Lower lobe of right lung (tissue), 2 donors: ENCODE results near the gene IGIP. TPM values are rescaled to one million over a fixed set of nuclear protein-coding genes. Genes with fewer than 3 reads are reported as not detected.
"Not testable (repeated sequence)": the region's sequence is repeated elsewhere in the genome, so short reads cannot be mapped to it uniquely, and the experiment has no call there.

Experiments
- ATAC-seq, 2 donors: fragments of 200-7000 bp; cut with Tn5 transposase; one replicate each; pipeline ENCODE4 v1.9.1; 2020 to 2022; ENCODE audit warnings: mild to moderate bottlenecking in 2 of 2, moderate library complexity in 2 of 2
- DNase-seq: peaks from one replicate; pipeline ENCODE4 v3.0.0-alpha.2; 2020
- H3K27ac ChIP-seq: fragments of 200-600 bp; one replicate; pipeline ENCODE4 v1.8.0; 2022
- H3K27me3 ChIP-seq: fragments of 200-600 bp; one replicate; pipeline ENCODE4 v1.8.0; 2022; ENCODE audit warnings: low read depth
- H3K36me3 ChIP-seq: fragments of 200-600 bp; one replicate; pipeline ENCODE4 v1.8.0; 2022; ENCODE audit warnings: mild to moderate bottlenecking
- H3K4me1 ChIP-seq: fragments of 200-600 bp; one replicate; pipeline ENCODE4 v1.8.0; 2022
- H3K4me3 ChIP-seq: fragments of 200-600 bp; one replicate; pipeline ENCODE4 v1.8.0; 2022; ENCODE audit warnings: mild to moderate bottlenecking
- H3K9me3 ChIP-seq: fragments of 200-600 bp; one replicate; pipeline ENCODE4 v1.8.0; 2022
- intact Hi-C: fragments of 100-400 bp; cut with DNase I; formaldehyde crosslinking; loops from one replicate; pipeline ENCODE4 v1.11.0; 2022
- total RNA-seq: library from RNA; stranded (reverse); fragmentation: NEBNext Ultra II Directional; extraction: Animal tissue kit (Norgen Biotek cat#: 25700); gene quantifications from one replicate; pipeline ENCODE4 v1.2.1, GENCODE V29; 2021
- TF ChIP-seq, protein P1 (sequence below): fragments of 200-600 bp; IDR thresholded peaks from one replicate; pipeline ENCODE4 v1.8.0; 2022; ENCODE audit warnings: antibody characterized with exemption, mild to moderate bottlenecking
- donor health status: DM: no; HTN: yes; CAD: no; lungs with severe emphysema.

Gene IGIP
- total RNA-seq, 1 donor from 2014 or later = 17.7 TPM

DNA sequence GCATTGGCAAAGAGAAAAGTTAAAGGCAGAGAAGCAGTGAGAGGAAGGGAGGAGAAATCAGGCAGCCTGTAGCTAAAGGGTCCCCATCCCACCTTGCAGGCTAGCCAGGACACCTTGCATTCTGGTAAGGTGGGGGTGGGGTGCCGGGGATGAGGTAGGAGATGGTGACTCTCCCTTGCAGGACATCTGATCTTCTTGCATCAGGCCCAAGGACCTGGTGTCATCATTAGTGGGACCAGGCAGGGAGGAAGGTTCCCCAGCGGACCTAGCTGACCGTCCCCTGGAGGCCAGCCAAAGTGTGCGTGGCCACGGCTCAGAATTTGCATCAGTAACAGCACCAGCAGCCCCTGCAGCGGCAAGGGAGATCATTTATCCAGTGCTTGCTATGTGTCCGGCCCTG is 27.5 kb downstream of the IGIP start:
- TF ChIP-seq, protein P1, sequence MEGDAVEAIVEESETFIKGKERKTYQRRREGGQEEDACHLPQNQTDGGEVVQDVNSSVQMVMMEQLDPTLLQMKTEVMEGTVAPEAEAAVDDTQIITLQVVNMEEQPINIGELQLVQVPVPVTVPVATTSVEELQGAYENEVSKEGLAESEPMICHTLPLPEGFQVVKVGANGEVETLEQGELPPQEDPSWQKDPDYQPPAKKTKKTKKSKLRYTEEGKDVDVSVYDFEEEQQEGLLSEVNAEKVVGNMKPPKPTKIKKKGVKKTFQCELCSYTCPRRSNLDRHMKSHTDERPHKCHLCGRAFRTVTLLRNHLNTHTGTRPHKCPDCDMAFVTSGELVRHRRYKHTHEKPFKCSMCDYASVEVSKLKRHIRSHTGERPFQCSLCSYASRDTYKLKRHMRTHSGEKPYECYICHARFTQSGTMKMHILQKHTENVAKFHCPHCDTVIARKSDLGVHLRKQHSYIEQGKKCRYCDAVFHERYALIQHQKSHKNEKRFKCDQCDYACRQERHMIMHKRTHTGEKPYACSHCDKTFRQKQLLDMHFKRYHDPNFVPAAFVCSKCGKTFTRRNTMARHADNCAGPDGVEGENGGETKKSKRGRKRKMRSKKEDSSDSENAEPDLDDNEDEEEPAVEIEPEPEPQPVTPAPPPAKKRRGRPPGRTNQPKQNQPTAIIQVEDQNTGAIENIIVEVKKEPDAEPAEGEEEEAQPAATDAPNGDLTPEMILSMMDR = no peak
- DNase-seq (no peak), ATAC-seq (no peak)
- Histone ChIP-seq H3K27ac (no peak overlapping the region), H3K36me3 (no peaks in the 10 kb centered on the region), H3K4me3 (no peak overlapping the region), H3K4me1 (peaks cover 47% of the 10 kb centered on the region), H3K27me3 (no peaks in the 10 kb centered on the region), H3K9me3 (no peaks in the 10 kb centered on the region)
- intact Hi-C loops = no loop called here

DNA sequence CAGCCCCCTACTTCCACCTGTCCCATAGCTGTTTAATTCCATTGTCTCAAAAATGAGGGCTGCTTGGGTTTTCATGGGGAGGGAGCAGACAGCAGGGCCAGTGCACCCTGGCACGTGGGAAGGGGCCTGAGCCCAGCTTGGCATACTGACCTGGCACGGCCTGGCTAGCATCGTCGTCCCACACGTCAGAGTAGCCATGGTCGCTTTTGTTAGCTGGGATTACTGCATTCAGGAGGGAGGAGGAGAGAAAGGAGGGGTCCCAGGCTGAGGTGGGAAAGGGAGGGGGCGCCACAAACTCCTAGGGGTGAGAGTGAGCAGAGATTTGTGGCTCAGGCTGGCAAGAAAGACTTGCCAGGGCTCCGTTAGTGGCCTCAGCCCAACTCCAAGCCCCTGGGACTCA is 28.2 kb downstream of the IGIP start:
- H3K9me3 ChIP-seq = no peaks in the 10 kb centered on the region
- no peak for ATAC-seq
- H3K27ac ChIP-seq = no peak overlapping the region
- peaks cover 47% of the 10 kb centered on the region for H3K4me1 ChIP-seq
- no peak for DNase-seq
- TF ChIP-seq, protein P1 = no peak
- H3K4me3 ChIP-seq = no peak overlapping the region
- no peaks in the 10 kb centered on the region for H3K27me3 ChIP-seq
- intact Hi-C loops = no loop called here
- H3K36me3 ChIP-seq = no peaks in the 10 kb centered on the region

DNA sequence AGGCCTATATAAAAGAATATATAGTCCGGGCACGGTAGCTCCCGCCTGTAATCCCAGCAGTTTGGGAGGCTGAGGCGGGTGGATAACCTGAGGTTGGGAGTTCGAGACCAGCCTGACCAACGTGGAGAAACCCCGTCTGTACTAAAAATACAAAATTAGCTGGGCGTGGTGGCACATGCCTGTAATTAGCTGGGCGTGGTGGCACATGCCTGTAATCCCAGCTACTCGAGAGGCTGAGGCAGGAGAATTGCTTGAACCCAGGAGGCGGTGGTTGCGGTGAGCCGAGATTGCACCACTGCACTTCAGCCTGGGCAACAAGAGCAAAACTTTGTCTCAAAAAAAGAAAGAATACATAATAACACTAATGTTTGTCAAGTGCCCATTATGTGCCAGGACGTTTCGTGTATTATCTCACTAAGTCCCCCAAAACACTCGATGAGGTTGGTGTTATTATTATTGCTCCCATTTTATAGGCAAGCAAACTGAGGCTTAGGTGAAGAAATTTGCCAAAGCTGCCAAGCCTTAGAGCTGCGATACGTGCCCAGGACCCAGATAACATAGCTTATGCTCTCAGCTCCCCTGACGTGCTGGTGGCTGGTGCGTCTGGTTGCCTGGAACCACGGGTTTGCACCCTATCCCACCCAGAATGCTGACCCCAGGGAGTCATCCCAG is 29.1 kb downstream of the IGIP start:
- DNase-seq, ATAC-seq, H3K27me3 ChIP-seq, H3K27ac ChIP-seq, H3K36me3 ChIP-seq, H3K4me3 ChIP-seq, H3K9me3 ChIP-seq: not testable (repeated sequence)
- peaks cover 47% of the 10 kb centered on the region for H3K4me1 ChIP-seq
- intact Hi-C loops = loop anchor here (5.0 kb wide), 1 partner anchor 83 kb away; no protein-coding TSS in a partner anchor

DNA sequence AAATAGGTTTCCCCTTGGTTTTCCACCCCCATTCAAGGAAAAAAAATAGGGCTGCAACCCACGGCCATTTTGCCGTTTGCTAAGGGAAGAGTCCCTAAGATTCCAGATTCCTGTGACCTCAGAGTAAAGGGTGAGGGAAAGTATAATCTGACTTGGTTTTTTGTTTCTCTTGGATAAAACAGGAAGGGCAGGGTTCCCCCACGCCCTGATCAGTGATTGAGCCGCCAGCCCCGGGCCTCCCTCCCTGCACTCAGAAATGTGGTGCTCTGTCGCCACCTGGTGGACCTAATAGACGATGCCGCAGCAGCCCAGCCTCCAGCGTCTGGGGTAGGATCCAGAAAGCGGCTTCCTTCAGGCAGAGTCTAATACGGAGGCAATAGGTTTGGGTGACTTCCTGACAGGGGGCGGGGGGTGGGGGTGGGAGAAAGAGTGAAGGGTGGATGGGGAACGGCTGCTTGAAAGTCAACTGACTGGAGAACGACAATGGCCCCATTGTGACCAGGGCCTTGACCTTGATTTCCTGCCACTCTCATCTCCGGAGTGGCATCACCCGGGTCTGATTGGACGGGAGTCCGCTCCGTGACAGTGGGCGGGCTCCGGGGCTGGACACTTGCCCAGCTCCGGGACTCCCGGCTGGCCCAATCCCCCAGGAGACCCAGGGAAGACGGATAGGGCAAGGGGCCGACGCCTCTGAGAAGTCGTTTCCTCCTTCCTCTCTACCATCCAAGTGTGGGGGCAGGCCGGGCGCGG is 31.5 kb downstream of the IGIP start:
- DNase-seq (peak; percentile 92), ATAC-seq (peak; percentile 95 to 96)
- no peaks in the 10 kb centered on the region for H3K9me3 ChIP-seq
- peaks cover 39% of the 10 kb centered on the region for H3K4me1 ChIP-seq
- intact Hi-C loops = loop anchor here (5.0 kb wide), 1 partner anchor 85 kb away; no protein-coding TSS in a partner anchor
- TF ChIP-seq, protein P1 = peak; percentile 89
- H3K4me3 ChIP-seq = peak overlapping the region; percentile 44
- no peaks in the 10 kb centered on the region for H3K36me3 ChIP-seq
- no peaks in the 10 kb centered on the region for H3K27me3 ChIP-seq
- H3K27ac ChIP-seq = peak overlapping the region; percentile 52

GRCh38 chr5:140159014-140159927 is 33.5 kb downstream of the IGIP start:
- no peaks in the 10 kb centered on the region for H3K36me3 ChIP-seq
- no peak overlapping the region for H3K27ac ChIP-seq
- H3K4me3 ChIP-seq = no peak overlapping the region
- TF ChIP-seq, protein P1 = no peak
- H3K27me3 ChIP-seq = no peaks in the 10 kb centered on the region
- no peaks in the 10 kb centered on the region for H3K9me3 ChIP-seq
- no peak for DNase-seq
- peaks cover 25% of the 10 kb centered on the region for H3K4me1 ChIP-seq
- no peak for ATAC-seq
- intact Hi-C loops = loop anchor here (5.0 kb wide), 1 partner anchor 87 kb away; no protein-coding TSS in a partner anchor
